Sigmoid colon (tissue), 7 donors: Measurements from ENCODE around the gene MPPED1. TPM values are rescaled to one million over a fixed set of nuclear protein-coding genes. Genes with fewer than 3 reads are reported as not detected.

Experiments used
- DNase-seq: peaks from one replicate; pipeline ENCODE4 v3.0.0-alpha.2; 2019
- H3K27ac ChIP-seq, 4 donors: fragments of 200-600 bp; sonication (generic); one replicate each; pipeline ENCODE4 v1.5.1; 2016 to 2019; ENCODE audit warnings: mild to moderate bottlenecking in 1 of 4
- H3K27me3 ChIP-seq, 3 donors: fragments of 200-600 bp; sonication (generic); one replicate each; pipeline ENCODE4 v1.5.1; 2019; ENCODE audit warnings: mild to moderate bottlenecking in 1 of 3
- H3K36me3 ChIP-seq, 4 donors: fragments of 200-600 bp; sonication (generic); one replicate each; pipeline ENCODE4 v1.5.1; 2016 to 2019
- H3K4me1 ChIP-seq, 4 donors: fragments of 200-600 bp; sonication (generic); one replicate each; pipeline ENCODE4 v1.5.1; 2017 to 2019
- H3K4me3 ChIP-seq, 4 donors: fragments of 200-600 bp; sonication (generic); one replicate each; pipeline ENCODE4 v1.5.1; 2017 to 2019; ENCODE audit warnings: mild to moderate bottlenecking in 2 of 4, moderate library complexity in 1 of 4
- H3K9me3 ChIP-seq, 4 donors: fragments of 200-600 bp in 3 of 4; sonication (generic) in 3 of 4; one replicate each; pipeline versions ENCODE4 v1.5.1 to v1.6.1; 2013 to 2019
- CTCF ChIP-seq, 4 experiments: fragments of 450-650 bp in 3 of 4; fragments of 200-600 bp in 1 of 4; IDR thresholded peaks; one replicate each; pipeline ENCODE4 v1.5.1; 2016 to 2019; ENCODE audit warnings: antibody characterized with exemption in 4 of 4, mild to moderate bottlenecking in 3 of 4, moderate library complexity in 2 of 4
- EP300 ChIP-seq, 4 donors: sonication (generic); formaldehyde crosslinking; IDR thresholded peaks; one replicate each; pipeline ENCODE4 v1.6.1; 2017; ENCODE audit warnings: antibody characterized with exemption in 4 of 4
- POLR2A ChIP-seq, 2 donors: fragments of 450-650 bp; IDR thresholded peaks; one replicate each; pipeline ENCODE4 v1.6.1; 2016; ENCODE audit warnings: antibody characterized with exemption in 2 of 2, mild to moderate bottlenecking in 2 of 2, moderate library complexity in 2 of 2
- POLR2AphosphoS5 ChIP-seq, 4 donors: sonication (generic); formaldehyde crosslinking; IDR thresholded peaks; one replicate each; pipeline ENCODE4 v1.6.1; 2017; ENCODE audit warnings: antibody characterized with exemption in 4 of 4
- WGBS, 2 donors: extraction: QIAGEN DNeasy Blood & Tissue Kit; methylation state at CpG; one replicate each; pipeline ENCODE4 v1.1.7; 2013; 5-methylcytosine and 5-hydroxymethylcytosine counted together
- intact Hi-C: fragments of 100-400 bp; cut with DNase I; formaldehyde crosslinking; loops from one replicate; pipeline ENCODE4 v1.15.1; 2023
- polyA plus RNA-seq, 3 donors: library from polyadenylated mRNA; stranded (reverse); fragments of 200-250 nt; gene quantifications; one replicate each; pipeline ENCODE4 v1.2.3, GENCODE V29; 2013
- total RNA-seq, 4 donors: library from RNA; depleted of rRNA; stranded (reverse); fragments of >200 nt; gene quantifications; one replicate each; pipeline ENCODE4 v1.1.0, GENCODE V29; 2016
- donor health status: healthy with polysubstance abuse.
- donor health status: Bipolar disorder and iron deficiency.
- donor health status: healthy.

The MPPED1 gene
- total and polyA plus RNA-seq, 7 donors = not detected

- WGBS, 2 donors = 91 to 92% methylated on average over 1 of the region's 1 CpG
- DNase-seq = no peak
- H3K27ac ChIP-seq = no peak overlapping the region
- H3K4me1 ChIP-seq = no peaks in the 10 kb centered on the region
- no peak overlapping the region for H3K4me3 ChIP-seq
- no peaks in the 10 kb centered on the region for H3K36me3 ChIP-seq
- TF ChIP-seq POLR2AphosphoS5 (IDR thresholded peaks at IDR 0.05) = no peak
- TF ChIP-seq CTCF (IDR thresholded peaks at IDR 0.05) = no peak
- TF ChIP-seq POLR2A (IDR thresholded peaks at IDR 0.05) = no peak
- no peak for TF ChIP-seq EP300 (IDR thresholded peaks at IDR 0.05)
- H3K9me3 ChIP-seq = no peaks in the 10 kb centered on the region
- H3K27me3 ChIP-seq = peaks cover 0 to 25% (median 0%) of the 10 kb centered on the region in 3 donors
- intact Hi-C loops = no loop called here
Measured at GRCh38 chr22:43498856-43499253, 87.0 kb downstream of the MPPED1 start.

GRCh38 chr22:43500792-43501785 is 89.3 kb downstream of the MPPED1 start:
- intact Hi-C loops = no loop called here

GRCh38 chr22:43501878-43502277 is 90.1 kb downstream of the MPPED1 start:
- DNase-seq = no peak
- intact Hi-C loops = no loop called here
- WGBS, 2 donors = 65 to 73% methylated on average over 11 of the region's 11 CpGs

More at GRCh38 chr22:43500792-43501785, 89.3 kb downstream of the MPPED1 start:
- WGBS, 2 donors = 70 to 77% methylated on average over 22 of the region's 22 CpGs
- Histone ChIP-seq H3K4me1 (no peaks in the 10 kb centered on the region), H3K27ac (no peak overlapping the region), H3K27me3 (peaks cover 0 to 20% (median 0%) of the 10 kb centered on the region in 3 donors), H3K36me3 (no peaks in the 10 kb centered on the region), H3K4me3 (no peak overlapping the region), H3K9me3 (no peaks in the 10 kb centered on the region)
- DNase-seq = no peak
- TF ChIP-seq POLR2AphosphoS5 (IDR thresholded peaks at IDR 0.05) (no peak), EP300 (IDR thresholded peaks at IDR 0.05) (no peak), CTCF (IDR thresholded peaks at IDR 0.05) (no peak), POLR2A (IDR thresholded peaks at IDR 0.05) (no peak)

GRCh38 chr22:43502306-43502874 is 90.6 kb downstream of the MPPED1 start:
- TF ChIP-seq CTCF (IDR thresholded peaks at IDR 0.05) = no peak
- TF ChIP-seq POLR2AphosphoS5 (IDR thresholded peaks at IDR 0.05) = no peak
- TF ChIP-seq POLR2A (IDR thresholded peaks at IDR 0.05) = no peak
- TF ChIP-seq EP300 (IDR thresholded peaks at IDR 0.05) = no peak
- Histone ChIP-seq H3K27ac (no peak overlapping the region), H3K4me3 (no peak overlapping the region), H3K27me3 (peaks cover 0 to 20% (median 0%) of the 10 kb centered on the region in 3 donors), H3K9me3 (no peaks in the 10 kb centered on the region), H3K4me1 (no peaks in the 10 kb centered on the region), H3K36me3 (no peaks in the 10 kb centered on the region)
- 80% methylated on average over 20 of the region's 20 CpGs for WGBS, 2 donors
- intact Hi-C loops = no loop called here
- DNase-seq = no peak

More at GRCh38 chr22:43501878-43502277, 90.1 kb downstream of the MPPED1 start:
- peaks cover 0 to 20% (median 0%) of the 10 kb centered on the region in 3 donors for H3K27me3 ChIP-seq
- no peak overlapping the region for H3K27ac ChIP-seq
- H3K36me3 ChIP-seq = no peaks in the 10 kb centered on the region
- H3K9me3 ChIP-seq = no peaks in the 10 kb centered on the region
- no peaks in the 10 kb centered on the region for H3K4me1 ChIP-seq
- TF ChIP-seq POLR2A (IDR thresholded peaks at IDR 0.05) (no peak), CTCF (IDR thresholded peaks at IDR 0.05) (no peak), EP300 (IDR thresholded peaks at IDR 0.05) (no peak), POLR2AphosphoS5 (IDR thresholded peaks at IDR 0.05) (no peak)
- H3K4me3 ChIP-seq = no peak overlapping the region
